ENCODE results near the gene SPOCK1.

Gene SPOCK1

DNA sequence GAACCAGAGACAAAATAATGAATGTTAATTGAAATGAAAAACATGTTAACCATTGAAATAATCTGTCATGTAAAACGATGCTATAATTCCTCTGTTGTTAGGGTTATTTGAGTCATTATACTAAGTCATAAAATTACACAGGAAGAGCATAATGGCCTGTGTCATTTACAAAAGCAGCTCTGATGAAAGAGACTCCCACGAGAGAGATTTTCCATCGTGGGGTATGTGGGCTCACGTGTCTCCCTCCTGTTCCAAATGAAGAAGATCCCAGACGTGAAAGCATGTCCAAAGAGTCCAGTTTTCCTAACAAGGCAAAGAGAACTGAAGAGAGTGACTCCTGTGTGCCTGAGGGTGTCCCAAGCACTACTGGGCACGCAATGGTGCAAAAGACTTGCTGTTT, 379.8 kb downstream of the SPOCK1 start:
- DNase-seq (ENCODE audit: low spot score) (no peak), FAIRE-seq (no peak)

DNA sequence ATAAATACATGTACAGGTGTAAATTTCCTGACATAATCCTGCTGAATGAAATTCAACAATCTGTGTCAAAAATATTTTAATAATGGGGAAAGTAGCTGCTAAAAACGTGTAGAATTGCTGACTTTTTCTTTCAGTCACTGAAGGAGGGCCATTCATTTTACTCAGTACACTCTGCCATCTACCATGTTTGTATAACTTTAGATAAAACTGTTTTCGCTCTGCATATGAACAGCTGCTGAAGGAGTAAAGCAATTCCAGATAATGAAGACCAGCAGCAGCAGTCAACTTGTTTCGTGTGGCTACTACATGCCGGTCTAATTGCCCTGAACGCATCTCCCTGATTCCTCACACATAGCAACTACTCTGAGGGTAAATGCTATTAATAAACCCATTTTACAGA, 380.5 kb downstream of the SPOCK1 start:
- DNase-seq (ENCODE audit: low spot score) (no peak), FAIRE-seq (no peak)

DNA sequence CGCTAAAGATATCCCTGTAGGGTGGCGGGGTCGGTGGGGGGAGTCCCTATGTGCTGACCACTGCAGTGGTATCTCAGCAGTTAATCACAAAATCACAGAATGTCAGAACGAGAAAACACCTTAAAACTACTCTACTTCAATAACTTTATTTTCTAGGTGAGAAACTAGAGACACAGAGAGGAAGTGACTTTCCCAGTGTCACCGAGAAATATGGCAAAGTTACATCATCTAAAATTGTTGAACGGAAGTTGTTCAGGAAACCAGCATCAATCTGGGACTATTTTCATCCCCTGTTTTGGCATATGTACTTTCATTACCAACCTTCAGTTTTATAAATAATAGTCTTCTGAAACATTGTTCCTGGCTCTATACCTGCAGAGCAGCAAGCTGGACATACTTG, 384.0 kb downstream of the SPOCK1 start:
- no peak for DNase-seq (ENCODE audit: low spot score)
- FAIRE-seq: no peak

DNA sequence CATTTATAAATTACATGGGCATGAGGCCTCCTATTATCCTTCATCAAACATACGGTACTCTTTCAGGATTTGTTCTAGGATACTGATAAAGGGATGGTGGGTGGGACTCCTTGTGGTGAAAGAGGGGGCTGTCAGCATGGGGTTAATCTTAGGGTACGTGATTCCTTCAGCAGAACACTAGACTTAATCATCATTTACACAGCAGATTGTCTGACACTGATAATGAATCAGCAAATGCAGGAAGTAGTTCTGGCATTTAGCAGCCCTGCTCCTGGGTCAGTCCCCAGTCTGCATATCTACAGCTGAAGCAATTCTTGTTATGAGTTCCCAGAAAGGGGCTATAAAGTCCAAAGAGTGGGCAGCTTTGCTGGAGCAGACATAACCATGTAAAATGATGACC, 384.6 kb downstream of the SPOCK1 start:
- FAIRE-seq (no peak), DNase-seq (ENCODE audit: low spot score) (no peak)

DNA sequence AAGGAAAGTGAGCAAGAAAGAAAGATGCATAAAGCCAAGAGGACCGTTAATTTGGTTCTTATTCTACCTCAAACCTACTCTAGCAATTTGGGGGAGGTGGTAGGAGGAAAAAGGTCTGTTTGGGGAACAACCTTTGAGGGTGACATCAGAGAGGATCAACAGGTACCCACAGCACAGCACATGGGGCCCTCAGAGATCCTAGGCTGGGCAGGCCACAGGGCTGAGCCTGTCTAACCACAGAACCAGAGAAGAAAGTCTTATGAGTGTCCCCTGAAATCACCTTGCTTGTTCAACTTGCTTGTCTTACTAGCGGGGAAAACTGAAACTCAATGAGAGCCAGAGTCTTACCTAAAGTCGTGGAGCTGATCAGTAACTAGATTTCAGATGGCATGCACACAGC, 385.2 kb downstream of the SPOCK1 start:
- FAIRE-seq (no peak), DNase-seq (ENCODE audit: low spot score) (no peak)

DNA sequence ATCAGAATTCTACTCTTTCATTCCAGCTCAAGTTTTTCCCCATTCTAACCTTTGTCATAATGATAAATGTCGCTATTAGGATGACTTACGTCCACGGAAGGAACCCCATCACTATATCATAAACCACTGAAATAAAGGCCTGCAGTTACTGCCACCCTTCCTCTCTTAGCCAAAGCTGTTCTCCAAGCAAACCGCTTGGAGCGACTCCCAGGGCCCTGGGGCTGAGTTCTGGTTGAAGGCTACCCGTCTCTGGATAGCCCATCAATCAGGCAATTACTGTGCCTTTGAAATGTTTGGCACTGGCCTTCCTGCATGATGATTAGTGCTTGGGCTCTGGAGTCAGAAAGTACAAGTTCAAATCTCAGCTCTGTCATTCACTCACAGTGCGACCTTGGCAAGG, 386.0 kb downstream of the SPOCK1 start:
- FAIRE-seq: no peak
- DNase-seq (ENCODE audit: low spot score): no peak

DNA sequence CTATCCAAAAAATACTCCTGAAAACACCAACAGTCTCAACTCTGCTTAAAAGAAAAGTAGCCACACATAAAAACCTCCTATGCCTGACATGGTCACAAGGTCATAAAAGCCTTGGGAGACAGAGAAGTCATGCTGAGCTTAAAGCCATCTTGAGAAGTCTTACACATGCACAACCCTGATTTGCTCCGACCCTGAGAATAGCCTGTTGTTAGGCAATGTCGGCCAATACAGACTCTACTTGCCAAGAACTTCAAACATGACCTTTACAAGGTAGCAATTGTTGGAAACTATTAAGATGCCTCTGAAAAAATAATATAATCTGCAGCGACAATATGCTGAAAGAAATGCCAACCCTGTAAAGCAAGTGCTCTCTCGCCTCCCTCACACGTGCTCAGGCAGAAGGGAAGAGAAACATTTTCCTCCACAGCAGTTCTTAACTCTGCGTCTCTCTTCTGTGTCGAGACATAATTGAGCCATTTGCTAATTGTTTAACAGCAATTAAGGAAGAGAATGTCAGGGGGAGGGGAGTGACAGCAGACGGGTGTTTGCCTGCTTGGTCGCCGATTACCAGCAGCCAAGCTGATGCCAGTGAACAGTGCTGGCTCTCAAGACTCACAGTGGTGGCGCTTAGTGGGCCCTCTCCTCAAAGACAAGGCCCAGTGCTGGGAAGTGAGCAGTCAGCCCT, 393.6 kb downstream of the SPOCK1 start:
- FAIRE-seq: no peak
- DNase-seq (ENCODE audit: low spot score): no peak

DNA sequence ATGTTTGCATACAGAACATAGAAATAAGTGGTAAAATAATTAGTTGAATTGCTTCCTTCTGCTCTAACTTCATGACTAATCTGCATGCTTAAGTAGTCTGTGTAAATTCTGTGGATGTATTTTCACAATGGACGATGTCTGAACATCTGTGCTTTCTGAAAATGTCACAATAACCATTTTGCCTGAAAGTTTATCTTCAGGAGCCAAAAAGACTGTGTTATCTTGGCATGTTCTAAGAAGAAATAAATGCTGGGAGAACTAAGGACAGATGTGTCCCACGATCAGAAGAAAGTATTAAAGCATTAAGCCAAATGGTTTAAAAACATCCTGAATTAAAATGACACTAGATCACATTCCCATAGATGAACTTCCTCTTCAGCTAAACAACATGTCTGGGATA, 397.6 kb downstream of the SPOCK1 start:
- no peak for FAIRE-seq
- no peak for DNase-seq (ENCODE audit: low spot score)

DNA sequence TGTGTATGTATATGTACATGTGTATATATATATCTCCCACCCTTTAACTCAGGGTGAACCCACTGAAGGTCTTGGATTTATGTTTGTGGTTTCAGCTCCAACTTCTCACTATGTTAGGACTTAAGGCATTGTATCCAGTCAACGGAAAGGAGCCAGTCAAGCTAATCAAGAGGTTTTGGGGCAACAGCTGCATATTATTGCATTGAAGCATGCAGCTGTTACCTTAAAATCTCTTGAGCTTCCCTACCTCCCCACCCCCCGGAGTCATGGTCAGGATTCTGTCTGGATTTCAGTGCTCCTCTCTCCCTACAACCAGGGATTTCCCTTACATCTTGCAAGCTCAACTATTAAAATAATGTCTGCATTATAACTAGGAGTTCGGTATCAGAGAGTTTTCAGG, 399.5 kb downstream of the SPOCK1 start:
- FAIRE-seq: no peak
- no peak for DNase-seq (ENCODE audit: low spot score)

DNA sequence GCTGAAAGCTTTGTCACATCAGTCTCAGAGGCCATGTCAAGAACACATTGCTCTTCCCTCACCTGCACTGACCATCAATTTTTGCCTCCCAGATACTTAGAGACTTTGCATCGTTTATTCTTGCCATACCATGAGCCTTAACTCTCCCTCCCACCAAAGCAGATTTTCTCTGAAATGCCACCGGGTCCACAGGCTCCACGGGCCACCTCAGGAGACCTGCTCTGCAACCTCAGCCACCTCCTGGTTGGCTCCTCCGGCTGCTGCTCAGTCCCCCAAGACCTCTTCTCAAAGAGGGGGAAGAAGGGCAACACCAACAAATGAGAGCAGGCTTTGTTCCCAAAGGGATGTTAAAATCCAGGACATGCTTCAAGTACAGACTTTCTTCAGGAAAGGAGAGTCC, 400.5 kb downstream of the SPOCK1 start:
- no peak for DNase-seq (ENCODE audit: low spot score)
- FAIRE-seq: no peak

DNA sequence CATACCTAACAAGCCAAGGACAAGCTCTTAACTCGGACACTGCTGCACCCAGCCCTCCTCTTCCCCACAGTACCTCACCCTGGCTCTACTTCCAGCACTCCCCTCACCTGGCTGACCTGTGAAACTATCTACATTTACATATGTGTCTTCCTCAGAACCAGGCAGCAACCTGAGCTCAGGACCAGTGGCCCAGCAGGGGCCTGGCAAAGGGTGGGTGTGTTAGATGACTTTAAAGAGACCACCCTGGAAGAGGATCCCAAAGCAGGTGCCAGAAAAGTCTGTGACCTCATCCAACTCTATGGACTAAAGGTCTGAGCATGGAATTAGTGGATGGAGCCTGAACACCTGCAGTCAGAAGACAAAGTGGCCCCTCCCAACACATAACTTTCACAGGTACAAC, 400.9 kb downstream of the SPOCK1 start:
- FAIRE-seq (no peak), DNase-seq (ENCODE audit: low spot score) (no peak)

DNA sequence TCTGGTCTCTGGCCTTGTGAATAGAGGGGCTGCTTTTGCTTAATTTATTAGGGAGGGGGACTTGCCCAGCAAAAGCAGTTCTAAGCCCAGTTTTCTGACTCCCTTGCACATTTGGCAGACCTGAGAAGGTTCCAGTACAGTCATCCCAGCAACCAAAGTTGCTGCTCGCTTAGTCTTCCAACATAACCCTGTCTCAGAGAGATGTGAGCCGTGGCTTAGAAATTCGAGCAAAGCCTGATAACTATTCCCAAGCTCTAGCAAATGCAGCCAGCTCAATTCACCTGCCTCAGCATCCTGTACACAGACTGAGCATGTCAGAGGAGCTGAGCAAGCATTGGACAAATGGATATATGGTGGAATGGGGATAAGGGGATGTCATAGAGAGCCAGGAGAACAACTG, 401.9 kb downstream of the SPOCK1 start:
- DNase-seq (ENCODE audit: low spot score) (no peak), FAIRE-seq (no peak)

DNA sequence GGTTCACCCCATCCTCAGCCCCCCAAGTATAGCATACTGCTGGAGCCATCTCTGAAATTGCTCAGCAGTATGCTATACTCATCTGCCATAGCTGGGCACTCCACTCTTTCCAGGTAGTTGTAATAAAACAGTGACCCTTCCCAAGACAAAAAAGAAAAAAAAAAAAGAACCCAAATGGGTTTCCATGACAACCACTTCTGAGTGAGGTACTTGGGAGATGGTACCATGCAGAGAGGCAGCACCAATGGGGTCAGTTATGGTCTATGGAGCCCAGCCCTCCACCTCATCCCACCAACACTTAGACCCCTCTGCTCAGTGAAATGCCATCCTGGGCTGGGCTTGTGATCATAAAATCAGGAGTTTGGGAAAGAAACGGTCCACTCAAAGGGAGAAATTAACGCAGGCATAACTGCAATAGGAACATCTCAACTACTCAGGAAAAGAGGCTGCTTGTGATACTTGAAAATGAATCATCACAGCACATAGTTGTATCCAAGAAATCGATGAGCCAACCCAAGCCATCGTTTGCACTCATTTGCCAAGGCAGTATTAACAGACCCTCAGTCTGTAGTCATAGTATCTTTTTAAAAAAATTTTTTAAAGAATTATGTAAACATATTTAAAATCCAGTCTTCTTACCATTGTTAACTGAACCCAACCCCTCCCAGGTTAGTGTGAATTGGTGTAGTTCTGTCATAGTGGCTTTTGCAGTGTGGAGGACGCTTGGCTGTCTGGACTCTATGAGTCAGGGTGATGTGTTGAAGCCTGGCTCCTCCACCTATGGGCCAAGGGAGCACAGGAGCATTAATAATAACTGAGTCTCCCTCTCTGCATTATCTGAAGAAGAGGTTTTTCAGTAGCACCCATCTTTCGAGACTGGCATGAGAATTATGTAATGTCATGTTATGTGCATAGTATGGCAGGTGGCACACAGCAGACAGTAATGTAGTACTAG, 402.7 kb downstream of the SPOCK1 start:
- DNase-seq (ENCODE audit: low spot score) (no peak), FAIRE-seq (no peak)

DNA sequence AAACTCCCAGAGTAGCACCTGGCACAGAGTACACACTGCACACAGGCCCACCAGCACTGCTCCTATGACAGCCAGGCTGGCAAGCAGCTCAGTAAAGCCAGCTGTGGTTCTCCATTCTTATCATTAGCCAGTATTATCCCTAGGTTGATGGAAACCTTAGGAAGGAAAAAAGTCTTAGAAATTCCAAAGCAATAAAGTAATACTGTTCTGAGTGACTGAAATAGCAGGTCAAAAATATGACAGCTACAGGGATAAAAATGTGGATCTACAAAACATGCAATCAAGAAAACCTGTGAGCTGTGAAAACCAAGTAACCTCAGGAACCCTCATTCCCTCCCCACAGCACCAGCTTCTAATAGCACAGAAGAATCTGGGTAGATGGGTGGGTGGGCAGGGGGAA, 403.5 kb downstream of the SPOCK1 start:
- no peak for DNase-seq (ENCODE audit: low spot score)
- FAIRE-seq: no peak

DNA sequence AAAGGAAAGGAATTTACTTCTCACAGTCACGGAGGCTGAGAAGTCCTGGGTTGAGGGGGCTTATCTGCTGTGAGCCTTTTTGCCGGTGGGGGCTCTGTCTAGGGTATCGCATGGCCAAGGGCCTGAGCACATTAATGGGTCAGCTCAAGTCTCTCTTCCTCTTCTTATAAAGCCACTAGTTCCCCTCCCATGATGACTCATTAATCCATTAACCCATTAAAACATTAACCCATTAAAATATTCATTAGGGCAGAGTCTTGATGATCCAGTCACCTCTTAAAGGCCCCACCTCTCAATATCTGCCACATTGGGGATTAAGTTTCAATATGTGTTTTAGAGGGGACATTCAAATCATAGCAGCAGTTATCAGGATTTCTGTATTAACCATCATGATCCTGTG, 406.3 kb downstream of the SPOCK1 start:
- DNase-seq (ENCODE audit: low spot score) (no peak), FAIRE-seq (no peak)

DNA sequence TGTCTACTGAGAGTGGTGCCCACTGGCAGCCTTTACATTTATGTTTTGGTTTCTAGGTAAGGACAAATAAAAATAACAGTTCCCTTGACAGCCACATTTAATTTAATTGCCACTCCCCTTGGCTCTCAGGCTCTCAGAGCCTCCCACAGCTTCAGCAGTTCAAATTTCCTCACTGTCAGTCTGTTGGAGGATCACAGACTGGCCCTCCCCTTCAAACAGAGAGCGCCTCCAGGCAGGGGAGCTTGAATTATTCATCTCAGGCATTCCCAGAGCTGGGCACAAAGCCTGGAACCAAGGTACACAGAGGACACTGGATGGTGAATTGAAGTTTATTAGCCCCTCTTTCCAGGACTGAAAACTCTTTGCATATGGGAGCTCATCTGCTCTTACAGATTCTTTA, 407.7 kb downstream of the SPOCK1 start:
- DNase-seq (ENCODE audit: low spot score): no peak

DNA sequence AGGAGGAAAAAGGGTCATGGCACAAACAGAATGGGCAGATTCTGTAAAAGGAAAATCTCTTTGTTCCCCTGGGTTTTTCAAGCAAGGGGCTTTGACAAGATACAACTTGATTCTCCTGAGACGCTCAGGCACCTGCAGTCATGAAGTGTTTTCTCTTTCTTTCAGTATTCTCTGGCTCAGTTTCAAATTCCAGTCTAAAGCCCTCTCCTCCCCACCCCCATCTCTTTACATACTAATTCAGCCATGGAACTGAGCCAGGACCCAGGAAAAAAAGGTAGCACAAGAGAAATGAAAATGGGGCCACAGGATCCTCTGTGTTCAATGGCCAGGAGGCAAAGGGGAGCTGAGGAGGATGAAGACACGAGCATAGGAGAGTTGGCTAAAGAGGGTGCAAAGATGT, 408.4 kb downstream of the SPOCK1 start:
- DNase-seq (ENCODE audit: low spot score) (no peak), FAIRE-seq (no peak)

More for the DNA sequence above, 407.7 kb downstream of the SPOCK1 start:
- FAIRE-seq: no peak

DNA sequence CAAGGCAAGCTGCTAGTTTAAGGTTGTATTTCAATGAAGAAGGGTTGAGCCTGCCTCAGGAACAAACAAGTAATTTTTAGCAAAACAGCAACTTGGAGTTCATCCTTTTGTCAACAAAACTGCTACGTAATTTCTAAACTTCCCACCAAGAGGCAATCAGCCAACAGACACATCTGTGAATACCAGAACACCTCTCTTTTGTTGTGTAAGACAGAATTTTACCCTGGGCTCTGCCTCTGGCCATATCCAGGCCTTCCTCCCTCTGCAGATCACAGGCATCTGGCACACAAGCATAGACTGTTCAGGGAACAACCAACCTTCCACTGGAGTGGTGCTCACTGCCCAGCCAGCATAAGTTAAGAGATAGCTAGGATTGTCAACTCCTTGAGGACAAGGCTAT, 409.0 kb downstream of the SPOCK1 start:
- DNase-seq (ENCODE audit: low spot score) (no peak), FAIRE-seq (no peak)

DNA sequence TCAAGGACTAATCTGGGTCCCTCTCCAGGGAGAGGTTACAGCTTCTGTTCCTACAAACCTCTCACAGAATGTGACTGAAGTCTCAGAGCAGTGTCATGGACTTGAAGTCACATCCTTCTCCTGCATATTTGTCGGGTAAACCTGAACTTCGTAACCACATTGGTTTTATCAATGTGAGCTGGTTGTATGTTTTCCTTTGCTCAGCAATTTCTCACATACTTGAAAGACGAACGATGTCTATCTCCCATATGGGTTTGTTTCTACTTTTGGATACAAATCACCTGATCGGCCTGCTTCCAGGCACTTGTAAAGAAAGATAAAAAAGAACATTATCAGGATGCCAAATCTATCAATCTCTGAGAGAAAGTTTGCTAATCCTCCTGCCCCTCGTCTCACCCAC, 411.0 kb downstream of the SPOCK1 start:
- FAIRE-seq (no peak), DNase-seq (ENCODE audit: low spot score) (no peak)

DNA sequence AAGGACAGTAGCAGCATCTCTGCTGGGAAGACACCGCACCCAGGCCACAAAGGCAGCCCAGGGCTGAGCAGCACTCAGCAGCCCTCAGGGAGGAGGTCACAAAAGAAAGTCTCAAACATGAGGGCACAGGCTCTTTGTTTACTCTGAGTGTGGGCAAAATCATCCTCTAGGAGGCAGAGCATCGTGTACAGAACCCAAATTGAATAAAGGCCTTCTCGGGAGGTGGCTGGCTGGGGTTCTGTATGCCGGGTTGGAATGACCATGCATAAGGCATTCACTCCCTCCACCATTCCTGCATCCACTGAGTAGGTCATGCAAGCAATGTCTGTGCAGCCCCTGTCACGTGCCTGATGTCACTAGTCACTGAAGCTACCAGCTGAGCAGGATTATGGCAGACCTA, 412.8 kb downstream of the SPOCK1 start:
- no peak for FAIRE-seq
- no peak for DNase-seq (ENCODE audit: low spot score)

DNA sequence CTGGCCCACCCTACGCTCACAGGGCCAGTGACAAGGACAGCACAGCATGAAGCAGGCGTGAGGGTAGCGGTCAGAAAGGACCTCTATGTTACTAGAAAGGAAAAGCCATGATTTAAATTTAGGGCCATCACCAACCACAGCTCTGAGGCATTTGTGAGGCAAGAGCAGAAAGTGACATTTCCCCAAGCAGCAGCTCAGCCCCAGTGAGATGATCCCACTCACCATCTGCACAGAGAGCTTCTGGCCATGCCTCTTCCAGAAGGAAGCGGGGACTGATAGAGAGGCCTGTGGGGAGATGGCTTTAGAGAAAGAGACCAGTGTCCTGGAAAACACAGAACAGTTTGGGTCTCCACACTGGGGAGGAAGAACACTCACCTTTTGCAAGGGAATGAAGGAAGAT, 413.9 kb downstream of the SPOCK1 start:
- FAIRE-seq (no peak), DNase-seq (ENCODE audit: low spot score) (no peak)

DNA sequence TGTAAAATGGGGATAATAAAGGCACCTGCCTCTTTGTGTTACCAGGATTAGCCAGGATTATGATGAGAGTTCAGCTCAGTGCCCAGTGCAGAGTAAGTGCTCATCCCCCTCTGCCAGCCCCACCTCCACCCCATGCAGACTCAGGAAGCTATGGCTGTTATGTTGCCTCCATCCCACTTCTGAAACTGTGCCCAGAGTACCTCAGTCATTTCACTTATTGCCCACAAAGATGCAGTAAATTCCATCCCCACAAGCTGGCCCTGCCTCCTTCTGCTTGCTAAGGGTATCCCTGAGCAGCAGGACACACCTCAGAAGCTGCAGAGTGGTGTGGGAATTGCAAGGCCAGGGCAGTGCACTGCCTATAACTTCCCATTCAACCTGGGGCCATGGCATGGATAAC, 415.1 kb downstream of the SPOCK1 start:
- DNase-seq (ENCODE audit: low spot score): no peak
- no peak for FAIRE-seq

DNA sequence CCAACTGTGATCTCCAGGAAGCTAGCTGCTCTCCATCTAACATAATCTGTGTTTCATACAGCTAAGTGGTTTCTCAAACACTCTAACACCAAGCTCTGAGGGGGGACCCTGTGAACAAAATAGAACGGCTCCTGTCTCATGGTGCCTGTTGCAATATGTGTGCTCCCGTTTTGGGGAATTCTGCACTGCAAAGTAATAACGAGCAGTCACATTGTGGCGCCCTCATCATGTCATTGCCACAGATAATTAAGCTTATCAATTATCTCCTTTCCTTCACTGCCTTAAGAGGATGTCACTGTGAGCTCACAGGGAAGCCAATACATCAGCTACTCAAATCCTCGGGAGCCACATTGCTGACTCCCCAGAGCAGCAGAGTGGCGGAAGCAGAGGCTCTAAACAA, 416.2 kb downstream of the SPOCK1 start:
- FAIRE-seq: no peak
- DNase-seq (ENCODE audit: low spot score): no peak
